SJSA1 (cell line): Measurements from ENCODE around the gene MRPL52. TPM values are rescaled to one million over a fixed set of nuclear protein-coding genes. Genes with fewer than 3 reads are reported as not detected.
"Not testable (repeated sequence)": the region's sequence is repeated elsewhere in the genome, so short reads cannot be mapped to it uniquely, and the experiment has no call there.

Source experiments
- DNase-seq, 2 experiments: peaks; one replicate each; pipeline ENCODE4 v3.0.0-alpha.2; 2015 to 2020; ENCODE audit warnings: low spot score in 2 of 2, low read depth in 1 of 2
- H3K27ac ChIP-seq: fragments of 250-450 bp; sonication (Bioruptor Pico); 2 replicates; pipeline ENCODE4 v1.5.1; 2020; ENCODE audit warnings: mild to moderate bottlenecking, moderate library complexity
- H3K27me3 ChIP-seq: fragments of 250-450 bp; sonication (Bioruptor Pico); replicated peaks from 2 replicates; pipeline ENCODE4 v1.5.1; 2020; ENCODE audit warnings: mild to moderate bottlenecking, moderate library complexity
- H3K36me3 ChIP-seq: fragments of 250-450 bp; sonication (Bioruptor Pico); 2 replicates; pipeline ENCODE4 v1.5.1; 2020; ENCODE audit warnings: mild to moderate bottlenecking
- H3K4me1 ChIP-seq: fragments of 250-450 bp; sonication (Bioruptor Pico); replicated peaks from 2 replicates; pipeline ENCODE4 v1.6.1; 2021; ENCODE audit warnings: mild to moderate bottlenecking
- H3K4me3 ChIP-seq: fragments of 250-450 bp; sonication (Bioruptor Pico); 2 replicates; pipeline ENCODE4 v1.5.1; 2020; ENCODE audit warnings: mild to moderate bottlenecking
- H3K9me3 ChIP-seq: fragments of 250-450 bp; sonication (Bioruptor Pico); replicated peaks from 2 replicates; pipeline ENCODE4 v1.5.1; 2020; ENCODE audit warnings: mild to moderate bottlenecking
- total RNA-seq: library from RNA; depleted of rRNA; stranded (reverse); fragments of >200 nt; shearing (Covaris generic); gene quantifications from 2 replicates; pipeline ENCODE4 v1.2.3, GENCODE V29; 2014

The MRPL52 gene
- total RNA-seq, 1 experiment from 2014 or later = 58.2 TPM

GRCh38 chr14:22820731-22821130 is 9.0 kb upstream of the MRPL52 start:
- Histone ChIP-seq H3K4me1 (peaks cover 40% of the 10 kb centered on the region), H3K9me3 (no peaks in the 10 kb centered on the region), H3K4me3 (no peak overlapping the region), H3K27ac (no peak overlapping the region), H3K36me3 (no peaks in the 10 kb centered on the region), H3K27me3 (no peaks in the 10 kb centered on the region)
- DNase-seq = no peak

- Histone ChIP-seq H3K4me1 (peaks cover 40% of the 10 kb centered on the region), H3K4me3 (no peak overlapping the region), H3K36me3 (no peaks in the 10 kb centered on the region), H3K27me3 (no peaks in the 10 kb centered on the region), H3K27ac (no peak overlapping the region), H3K9me3 (no peaks in the 10 kb centered on the region)
- no peak for DNase-seq
Measured at GRCh38 chr14:22821193-22822015, 8.3 kb upstream of the MRPL52 start.

- DNase-seq = no peak
- H3K4me1 ChIP-seq = peaks cover 40% of the 10 kb centered on the region
- no peaks in the 10 kb centered on the region for H3K27me3 ChIP-seq
- H3K27ac ChIP-seq = no peak overlapping the region
- no peaks in the 10 kb centered on the region for H3K36me3 ChIP-seq
- no peaks in the 10 kb centered on the region for H3K9me3 ChIP-seq
- H3K4me3 ChIP-seq = no peak overlapping the region
Measured at GRCh38 chr14:22822016-22822570, 7.6 kb upstream of the MRPL52 start.

- H3K36me3 ChIP-seq = no peaks in the 10 kb centered on the region
- peaks cover 38% of the 10 kb centered on the region for H3K4me1 ChIP-seq
- peak; percentile 69 to 75 for DNase-seq
- peak overlapping the region; percentile 6 for H3K4me3 ChIP-seq
- no peak overlapping the region for H3K27ac ChIP-seq
- H3K9me3 ChIP-seq = no peaks in the 10 kb centered on the region
- no peaks in the 10 kb centered on the region for H3K27me3 ChIP-seq
Measured at GRCh38 chr14:22822571-22823098, 7.1 kb upstream of the MRPL52 start.

- peak in 1 of 2 experiments; percentile 58 for DNase-seq
- no peak overlapping the region for H3K4me3 ChIP-seq
- peak overlapping the region; percentile 49 for H3K27ac ChIP-seq
- no peaks in the 10 kb centered on the region for H3K27me3 ChIP-seq
- 0 out of 2 replicates have a peak, but pooled peaks cover 3% of the 10 kb centered on the region for H3K9me3 ChIP-seq
- peaks cover 25% of the 10 kb centered on the region for H3K4me1 ChIP-seq
- no peaks in the 10 kb centered on the region for H3K36me3 ChIP-seq
Measured at GRCh38 chr14:22824711-22825359, 4.9 kb upstream of the MRPL52 start.

GRCh38 chr14:22829076-22829660 is 519 bp upstream of the MRPL52 start:
- H3K27ac ChIP-seq = peak overlapping the region; percentile 47
- peak overlapping the region; percentile 70 for H3K4me3 ChIP-seq
- not testable (repeated sequence) for DNase-seq, H3K9me3 ChIP-seq, H3K27me3 ChIP-seq
- peaks cover 15% of the 10 kb centered on the region for H3K4me1 ChIP-seq
- peaks cover 21% of the 10 kb centered on the region for H3K36me3 ChIP-seq

- Histone ChIP-seq H3K27ac (no peak overlapping the region), H3K4me1 (0 out of 2 replicates have a peak, but pooled peaks cover 5% of the 10 kb centered on the region)
Measured at GRCh38 chr14:22830443-22831010, 840 bp downstream of the MRPL52 start.

GRCh38 chr14:22835505-22835904 is 5.8 kb downstream of the MRPL52 start:
- Histone ChIP-seq H3K4me1 (peaks cover 25% of the 10 kb centered on the region), H3K36me3 (peaks cover 58% of the 10 kb centered on the region), H3K9me3 (no peaks in the 10 kb centered on the region), H3K4me3 (no peak overlapping the region), H3K27me3 (no peaks in the 10 kb centered on the region), H3K27ac (no peak overlapping the region)
- no peak for DNase-seq

More at GRCh38 chr14:22830443-22831010, 840 bp downstream of the MRPL52 start:
- no peaks in the 10 kb centered on the region for H3K27me3 ChIP-seq
- H3K36me3 ChIP-seq = peaks cover 28% of the 10 kb centered on the region
- H3K9me3 ChIP-seq = 0 out of 2 replicates have a peak, but pooled peaks cover 3% of the 10 kb centered on the region
- H3K4me3 ChIP-seq = peak overlapping the region; percentile 70
- DNase-seq = no peak

GRCh38 chr14:22836301-22837113 is 6.8 kb downstream of the MRPL52 start, which contains the start of gene MMP14:
Gene MMP14 (plus strand): TSS chr14:22836585. CDS start chr14:22836818, 233 bp downstream.
- Histone ChIP-seq H3K36me3 (peaks cover 63% of the 10 kb centered on the region), H3K4me1 (peaks cover 23% of the 10 kb centered on the region), H3K9me3 (no peaks in the 10 kb centered on the region), H3K4me3 (peak within 1 kb of the TSS; percentile 69), H3K27me3 (no peaks in the 10 kb centered on the region), H3K27ac (peak within 1 kb of the TSS; percentile 62)
- peak; percentile 67 to 73 for DNase-seq

- peak overlapping the region; percentile 69 for H3K4me3 ChIP-seq
- H3K27ac ChIP-seq = peak overlapping the region; percentile 62
- H3K9me3 ChIP-seq = no peaks in the 10 kb centered on the region
- DNase-seq = peak; percentile 69 to 70
- peaks cover 23% of the 10 kb centered on the region for H3K4me1 ChIP-seq
- peaks cover 64% of the 10 kb centered on the region for H3K36me3 ChIP-seq
- no peaks in the 10 kb centered on the region for H3K27me3 ChIP-seq
Measured at GRCh38 chr14:22837114-22837749, 7.5 kb downstream of the MRPL52 start.

- DNase-seq = peak in 1 of 2 experiments; percentile 62
- H3K36me3 ChIP-seq = peaks cover 69% of the 10 kb centered on the region
Measured at GRCh38 chr14:22837750-22838538, 8.3 kb downstream of the MRPL52 start.

More at GRCh38 chr14:22837750-22838538, 8.3 kb downstream of the MRPL52 start:
- Histone ChIP-seq H3K9me3 (no peaks in the 10 kb centered on the region), H3K4me3 (peak overlapping the region; percentile 69), H3K4me1 (peaks cover 23% of the 10 kb centered on the region), H3K27ac (peak overlapping the region; percentile 62), H3K27me3 (no peaks in the 10 kb centered on the region)
